ENCODE data around the gene P4HA1.

Gene P4HA1

GRCh38 chr10:73093922-73094850 lies 2.5 kb downstream of the P4HA1 start:
- Mint-ChIP-seq H3K4me3 (peak overlapping the region; percentile 97), H3K4me1 (peaks cover 42% of the 10 kb centered on the region), H3K27me3 (ENCODE audit: low read depth, poor library complexity) (no peaks in the 10 kb centered on the region), H3K27ac (no peak overlapping the region), H3K9me3 (no peaks in the 10 kb centered on the region), H3K36me3 (ENCODE audit: low read depth) (peaks cover 21% of the 10 kb centered on the region)
- no peak for TF ChIP-seq CTCF (IDR thresholded peaks at IDR 0.05)
- DNase-seq = no peak

DNA sequence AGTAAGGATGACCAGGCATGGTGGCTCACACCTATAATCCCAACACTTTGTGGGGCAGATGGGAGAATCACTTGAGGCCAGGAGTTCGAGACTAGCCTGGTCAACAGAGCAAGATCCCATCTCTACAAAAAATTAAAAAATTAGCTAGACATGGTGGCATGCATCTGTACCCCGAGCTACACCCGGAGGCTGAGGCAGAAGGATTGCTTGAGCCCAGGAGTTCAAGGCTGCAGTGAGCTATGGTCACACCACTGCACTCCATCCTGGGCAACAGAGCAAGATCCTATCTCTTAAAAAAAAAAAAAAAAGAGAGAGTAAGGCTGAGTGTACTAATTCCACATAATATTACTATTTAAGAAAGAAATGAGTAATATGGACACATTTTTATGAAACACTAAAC lies 3.8 kb downstream of the P4HA1 start:
- Mint-ChIP-seq H3K9me3 (no peaks in the 10 kb centered on the region), H3K27ac (no peak overlapping the region), H3K27me3 (ENCODE audit: low read depth, poor library complexity) (no peaks in the 10 kb centered on the region), H3K36me3 (ENCODE audit: low read depth) (peaks cover 34% of the 10 kb centered on the region), H3K4me3 (peak overlapping the region; percentile 97), H3K4me1 (peaks cover 40% of the 10 kb centered on the region)
- no peak for TF ChIP-seq CTCF (IDR thresholded peaks at IDR 0.05)
- no peak for DNase-seq

DNA sequence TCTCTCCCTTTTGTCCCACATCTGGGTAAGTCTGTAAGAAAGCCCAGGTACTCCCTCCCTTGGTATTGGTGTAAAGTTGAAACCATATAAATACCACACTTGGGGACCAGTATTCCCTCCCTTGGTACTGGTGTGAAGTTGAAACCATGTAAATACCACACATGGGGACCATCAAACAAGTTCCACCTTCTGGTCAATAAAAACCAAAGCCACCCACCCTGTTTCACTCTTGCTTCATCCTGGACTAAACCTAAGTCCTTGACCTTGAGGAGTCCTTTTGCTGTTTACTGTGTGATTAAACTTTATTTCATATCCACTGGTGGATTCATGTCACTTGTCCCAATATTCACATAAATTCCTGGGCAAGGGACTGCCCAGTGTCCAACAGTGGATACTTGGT lies 8.4 kb downstream of the P4HA1 start:
- no peaks in the 10 kb centered on the region for H3K9me3 Mint-ChIP-seq
- H3K27ac Mint-ChIP-seq = no peak overlapping the region
- H3K4me3 Mint-ChIP-seq = no peak overlapping the region
- H3K27me3 Mint-ChIP-seq (ENCODE audit: low read depth, poor library complexity) = no peaks in the 10 kb centered on the region
- H3K4me1 Mint-ChIP-seq = peaks cover 17% of the 10 kb centered on the region
- H3K36me3 Mint-ChIP-seq (ENCODE audit: low read depth) = peaks cover 58% of the 10 kb centered on the region
- TF ChIP-seq CTCF (IDR thresholded peaks at IDR 0.05) = no peak
- DNase-seq = no peak

DNA sequence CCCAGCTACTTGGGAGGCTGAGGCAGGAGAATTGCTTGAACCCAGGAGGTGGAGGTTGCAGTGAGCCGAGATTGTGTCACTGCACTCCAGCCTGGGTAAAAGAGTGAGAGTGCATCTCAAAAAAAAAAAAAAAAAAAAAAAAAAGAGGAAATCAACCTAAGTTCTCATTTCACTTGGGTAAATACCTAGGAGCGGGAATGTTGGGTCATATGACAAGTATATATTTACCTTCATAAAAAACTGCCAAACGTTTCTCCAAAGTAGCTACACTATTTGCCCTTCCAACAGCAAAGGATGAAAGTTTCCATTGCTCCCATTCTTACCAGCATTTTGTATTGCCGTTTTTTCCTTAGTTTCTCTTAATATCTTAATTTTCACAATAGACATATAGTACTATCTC lies 9.8 kb downstream of the P4HA1 start:
- peaks cover 69% of the 10 kb centered on the region for H3K36me3 Mint-ChIP-seq (ENCODE audit: low read depth)
- H3K27me3 Mint-ChIP-seq (ENCODE audit: low read depth, poor library complexity) = no peaks in the 10 kb centered on the region
- no peak for DNase-seq
- H3K9me3 Mint-ChIP-seq = no peaks in the 10 kb centered on the region
- no peak overlapping the region for H3K4me3 Mint-ChIP-seq
- TF ChIP-seq CTCF (IDR thresholded peaks at IDR 0.05) = no peak
- no peak overlapping the region for H3K27ac Mint-ChIP-seq
- H3K4me1 Mint-ChIP-seq = peaks cover 19% of the 10 kb centered on the region

DNA sequence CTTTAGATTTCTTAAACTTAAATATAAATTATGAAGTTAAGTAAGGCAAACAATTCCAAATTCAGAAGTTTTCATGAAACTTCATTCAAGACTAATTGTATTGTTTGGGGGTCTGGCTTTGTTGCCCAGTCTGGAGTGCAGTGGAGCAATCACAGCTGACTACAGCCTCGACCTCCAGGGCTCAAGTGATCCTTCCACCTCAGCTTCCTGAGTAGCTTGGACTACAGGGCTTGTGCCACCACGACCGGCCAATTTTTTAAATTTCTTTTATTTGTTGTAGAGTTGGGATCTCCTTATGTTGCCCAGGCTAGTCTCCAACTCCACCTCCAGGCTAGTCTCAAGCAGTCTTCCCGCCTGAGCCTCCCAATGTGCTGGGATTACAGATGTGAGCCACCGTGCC lies 12.5 kb downstream of the P4HA1 start:
- no peak for DNase-seq
- no peaks in the 10 kb centered on the region for H3K9me3 Mint-ChIP-seq
- TF ChIP-seq CTCF (IDR thresholded peaks at IDR 0.05) = no peak

GRCh38 chr10:73083221-73083620 lies 13.4 kb downstream of the P4HA1 start:
- Mint-ChIP-seq H3K4me3 (no peak overlapping the region), H3K36me3 (ENCODE audit: low read depth) (peaks cover 62% of the 10 kb centered on the region), H3K27ac (no peak overlapping the region), H3K4me1 (peaks cover 14% of the 10 kb centered on the region), H3K27me3 (ENCODE audit: low read depth, poor library complexity) (no peaks in the 10 kb centered on the region), H3K9me3 (no peaks in the 10 kb centered on the region)
- TF ChIP-seq CTCF (IDR thresholded peaks at IDR 0.05) = no peak
- no peak for DNase-seq

More for the DNA sequence above, 12.5 kb downstream of the P4HA1 start:
- Mint-ChIP-seq H3K4me1 (peaks cover 14% of the 10 kb centered on the region), H3K27ac (no peak overlapping the region), H3K27me3 (ENCODE audit: low read depth, poor library complexity) (no peaks in the 10 kb centered on the region), H3K4me3 (no peak overlapping the region), H3K36me3 (ENCODE audit: low read depth) (peaks cover 66% of the 10 kb centered on the region)
